HL-60 (cell line): ENCODE measurements around the gene CSNK1D.

Source experiments
- DNase-seq, 2 experiments: peaks; one replicate each; pipeline ENCODE4 v3.0.0-alpha.2; 2010 to 2020; ENCODE audit warnings: low read depth in 1 of 2, low spot score in 1 of 2
- H3K27ac ChIP-seq: fragments of 250-450 bp; sonication (Bioruptor Pico); replicated peaks from 2 replicates; pipeline ENCODE4 v1.5.1; 2020; ENCODE audit warnings: mild to moderate bottlenecking, moderate library complexity
- H3K27me3 ChIP-seq: fragments of 250-450 bp; sonication (Bioruptor Pico); 2 replicates; pipeline ENCODE4 v1.5.1; 2021; ENCODE audit warnings: mild to moderate bottlenecking, moderate library complexity; ENCODE audit not compliant: insufficient read depth, poor library complexity, severe bottlenecking
- H3K4me3 ChIP-seq: replicated peaks from 2 replicates; pipeline ENCODE4 v1.5.1; 2011; ENCODE audit warnings: mild to moderate bottlenecking, control low read depth, low read length; ENCODE audit not compliant: insufficient read depth
- CTCF ChIP-seq: IDR thresholded peaks from one replicate; pipeline ENCODE4 v1.5.1; 2011; ENCODE audit warnings: low read length, control low read depth, inconsistent platforms; ENCODE audit not compliant: insufficient read depth
- GABPA ChIP-seq: IDR thresholded peaks from 2 replicates; pipeline ENCODE4 v1.6.1; 2012; ENCODE audit warnings: low read depth
- POLR2AphosphoS5 ChIP-seq: IDR thresholded peaks from 2 replicates; pipeline ENCODE4 v1.6.1; 2012; ENCODE audit warnings: low read depth
- REST ChIP-seq: IDR thresholded peaks from 2 replicates; pipeline ENCODE4 v1.6.1; 2012; ENCODE audit warnings: low read depth; ENCODE audit not compliant: insufficient replicate concordance
- SPI1 ChIP-seq: IDR thresholded peaks from 2 replicates; pipeline ENCODE4 v1.6.1; 2012; ENCODE audit warnings: low read depth, mild to moderate bottlenecking, borderline replicate concordance

The CSNK1D gene

DNA sequence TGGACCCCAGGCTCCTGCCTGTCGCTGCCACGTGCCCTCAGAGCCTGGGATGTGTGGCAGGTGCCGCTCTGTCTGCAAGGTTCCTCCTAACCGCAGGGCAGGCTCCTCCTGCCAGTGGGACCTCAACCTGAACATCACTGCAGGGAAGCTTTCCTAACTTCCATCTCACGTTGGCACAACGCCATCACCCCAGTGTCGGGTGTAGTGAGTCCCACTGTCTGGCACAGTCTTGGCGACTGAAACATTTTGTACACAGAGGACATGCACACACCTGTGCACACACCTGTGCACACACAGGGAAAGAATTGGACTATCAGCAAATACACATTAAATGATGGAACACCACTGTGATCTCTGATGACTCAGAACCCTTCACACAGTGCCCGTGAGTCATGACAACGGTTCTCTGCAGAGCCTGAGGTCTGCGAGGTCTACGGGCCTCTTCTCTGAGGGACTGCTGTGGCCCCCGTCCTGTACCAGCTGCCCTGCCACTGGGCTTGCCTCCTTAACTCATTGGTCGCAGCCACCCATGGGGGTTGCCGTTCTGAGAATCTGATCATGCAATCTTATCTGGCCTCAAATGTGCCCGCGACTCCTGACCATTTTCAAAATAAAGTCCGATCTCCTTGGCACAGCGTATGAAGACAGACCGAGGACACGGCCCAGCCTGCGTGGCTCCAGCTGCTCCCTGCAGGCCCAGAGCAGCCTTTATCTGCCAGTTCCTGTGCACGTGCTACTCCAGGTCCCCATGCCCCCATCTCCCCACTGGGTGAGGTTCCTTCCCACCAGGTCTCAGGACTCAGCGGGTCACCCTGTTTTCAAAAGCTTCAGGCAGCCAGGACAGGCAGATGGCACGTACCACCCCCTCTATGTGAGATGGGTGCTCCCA, 68.4 kb downstream of the CSNK1D start:
- TF ChIP-seq CTCF (no peak), SPI1 (no peak), POLR2AphosphoS5 (0 out of 2 replicates have a peak, but pooled peaks have one; percentile 9), GABPA (no peak)
- no peaks in the 10 kb centered on the region for H3K27me3 ChIP-seq
- DNase-seq, result peak; percentile 47 to 63
- H3K4me3 ChIP-seq, result no peak overlapping the region
- no peak overlapping the region for H3K27ac ChIP-seq

DNA sequence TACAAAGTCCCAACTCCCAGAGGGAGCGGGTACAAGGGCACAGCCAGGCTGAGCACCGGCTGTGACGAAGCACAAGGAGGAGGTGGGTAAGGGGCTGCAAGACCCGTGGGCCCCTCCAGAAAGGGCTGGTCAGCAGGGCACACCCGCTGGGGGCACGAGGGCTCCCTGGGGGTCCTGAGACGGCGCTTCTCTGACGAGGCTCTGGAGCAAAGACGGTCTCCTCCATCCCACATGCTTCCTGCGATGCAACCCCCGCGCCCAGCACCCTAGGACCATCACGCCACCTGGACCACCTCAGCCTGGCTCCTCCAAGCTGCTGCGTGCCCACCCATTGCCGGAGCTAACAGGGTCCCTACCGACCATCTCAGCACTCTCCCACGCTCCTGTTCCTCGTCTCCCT, 69.6 kb downstream of the CSNK1D start:
- Histone ChIP-seq H3K27ac (no peak overlapping the region), H3K27me3 (no peaks in the 10 kb centered on the region), H3K4me3 (no peak overlapping the region)
- TF ChIP-seq POLR2AphosphoS5 (no peak), SPI1 (no peak), GABPA (no peak), REST (no peak), CTCF (no peak)
- no peak for DNase-seq

- Histone ChIP-seq H3K27ac (no peak overlapping the region), H3K27me3 (no peaks in the 10 kb centered on the region), H3K4me3 (no peak overlapping the region)
- no peak for TF ChIP-seq CTCF
- TF ChIP-seq GABPA, result no peak
- no peak for TF ChIP-seq POLR2AphosphoS5
- no peak for TF ChIP-seq SPI1
- TF ChIP-seq REST, result no peak
- no peak for DNase-seq
These were observed 70.5 kb downstream of the CSNK1D start for GRCh38 chr17:82202981-82203380.
